AG09309 (cell line): Measurements from ENCODE around the gene NEK7.
"Not testable (repeated sequence)": the region's sequence is repeated elsewhere in the genome, so short reads cannot be mapped to it uniquely, and the experiment has no call there.

ENCODE experiments used
- DNase-seq: peaks from one replicate; pipeline ENCODE4 v3.0.0-alpha.2; 2010; ENCODE audit warnings: low read depth
- H3K4me3 ChIP-seq: 2 replicates; pipeline ENCODE4 v1.5.1; 2011; ENCODE audit warnings: mild to moderate bottlenecking, low read depth, low read length, moderate library complexity; ENCODE audit not compliant: control insufficient read depth
- TF ChIP-seq, protein P1 (sequence below): IDR thresholded peaks from 2 replicates; pipeline ENCODE4 v1.5.1; 2011; ENCODE audit warnings: mild to moderate bottlenecking, low read depth, low read length, inconsistent platforms; ENCODE audit not compliant: insufficient read depth, control insufficient read depth; ENCODE audit errors: missing control alignments

The NEK7 gene

GRCh38 chr1:198297281-198297680, 140.5 kb downstream of the NEK7 start:
- TF ChIP-seq, protein P1, sequence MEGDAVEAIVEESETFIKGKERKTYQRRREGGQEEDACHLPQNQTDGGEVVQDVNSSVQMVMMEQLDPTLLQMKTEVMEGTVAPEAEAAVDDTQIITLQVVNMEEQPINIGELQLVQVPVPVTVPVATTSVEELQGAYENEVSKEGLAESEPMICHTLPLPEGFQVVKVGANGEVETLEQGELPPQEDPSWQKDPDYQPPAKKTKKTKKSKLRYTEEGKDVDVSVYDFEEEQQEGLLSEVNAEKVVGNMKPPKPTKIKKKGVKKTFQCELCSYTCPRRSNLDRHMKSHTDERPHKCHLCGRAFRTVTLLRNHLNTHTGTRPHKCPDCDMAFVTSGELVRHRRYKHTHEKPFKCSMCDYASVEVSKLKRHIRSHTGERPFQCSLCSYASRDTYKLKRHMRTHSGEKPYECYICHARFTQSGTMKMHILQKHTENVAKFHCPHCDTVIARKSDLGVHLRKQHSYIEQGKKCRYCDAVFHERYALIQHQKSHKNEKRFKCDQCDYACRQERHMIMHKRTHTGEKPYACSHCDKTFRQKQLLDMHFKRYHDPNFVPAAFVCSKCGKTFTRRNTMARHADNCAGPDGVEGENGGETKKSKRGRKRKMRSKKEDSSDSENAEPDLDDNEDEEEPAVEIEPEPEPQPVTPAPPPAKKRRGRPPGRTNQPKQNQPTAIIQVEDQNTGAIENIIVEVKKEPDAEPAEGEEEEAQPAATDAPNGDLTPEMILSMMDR: no peak
- DNase-seq: no peak
- no peak overlapping the region for H3K4me3 ChIP-seq

- no peak overlapping the region for H3K4me3 ChIP-seq
- no peak for DNase-seq
These were observed 141.8 kb downstream of the NEK7 start for GRCh38 chr1:198298640-198299039.

DNA sequence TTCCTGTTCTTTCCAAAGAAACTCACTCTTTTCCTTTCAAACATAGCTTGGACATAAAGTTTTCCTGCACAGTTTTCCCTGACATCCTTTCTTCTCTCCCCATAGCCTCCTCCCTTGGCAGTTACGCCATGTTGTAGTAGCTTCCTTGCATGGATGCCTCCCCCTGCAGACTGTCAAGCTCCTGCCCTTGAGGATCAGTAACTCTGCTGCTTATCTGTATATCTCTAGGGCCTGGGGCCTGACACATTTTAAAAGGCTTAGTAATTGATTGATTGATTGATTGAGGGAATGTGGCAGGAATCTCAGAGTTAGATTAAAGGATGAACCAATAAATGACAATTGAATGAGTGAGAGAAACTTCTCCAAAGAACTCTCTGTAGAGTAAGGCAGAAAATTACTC, 143.7 kb downstream of the NEK7 start:
- TF ChIP-seq, protein P1: no peak
- DNase-seq: no peak
- H3K4me3 ChIP-seq: no peak overlapping the region

More at GRCh38 chr1:198298640-198299039, 141.8 kb downstream of the NEK7 start:
- TF ChIP-seq, protein P1: no peak

- TF ChIP-seq, protein P1: no peak
- H3K4me3 ChIP-seq: no peak overlapping the region
- DNase-seq: no peak
These were observed 147.6 kb downstream of the NEK7 start for GRCh38 chr1:198304431-198304830.

DNA sequence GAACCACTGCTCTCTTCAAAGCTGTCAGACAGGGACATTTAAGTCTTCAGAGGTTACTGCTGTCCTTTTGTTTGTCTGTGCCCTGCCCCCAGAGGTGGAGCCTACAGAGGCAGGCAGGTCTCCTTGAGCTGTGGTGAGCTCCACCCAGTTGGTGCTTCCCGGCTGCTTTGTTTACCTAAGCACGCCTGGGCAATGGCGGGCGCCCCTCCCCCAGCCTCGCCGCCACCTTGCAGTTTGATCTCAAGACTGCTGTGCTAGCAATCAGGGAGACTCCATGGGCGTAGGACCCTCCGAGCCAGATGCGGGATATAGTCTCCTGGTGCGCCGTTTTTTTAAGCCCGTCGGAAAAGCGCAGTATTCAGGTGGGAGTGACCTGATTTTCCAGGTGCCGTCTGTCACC, 158.0 kb downstream of the NEK7 start:
- not testable (repeated sequence) for DNase-seq, H3K4me3 ChIP-seq

DNA sequence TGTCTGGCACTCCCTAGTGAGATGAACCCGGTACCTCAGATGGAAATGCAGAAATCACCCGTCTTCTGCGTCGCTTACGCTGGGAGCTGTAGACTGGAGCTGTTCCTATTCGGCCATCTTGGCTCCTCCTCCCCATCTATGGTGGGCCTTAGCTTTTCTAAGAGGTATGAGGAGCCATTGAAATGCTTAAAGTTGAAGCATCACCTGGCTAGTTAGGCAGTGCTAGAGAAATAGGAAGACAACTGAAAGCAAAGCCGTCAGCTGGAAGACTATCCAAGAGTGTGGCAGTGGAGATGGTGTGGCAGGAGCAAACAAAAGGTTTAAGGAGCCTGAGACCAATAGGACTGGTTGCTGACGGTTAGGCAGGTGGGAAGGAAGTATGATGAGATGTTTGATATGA, 158.5 kb downstream of the NEK7 start:
- DNase-seq, H3K4me3 ChIP-seq: not testable (repeated sequence)

- no peak overlapping the region for H3K4me3 ChIP-seq
- DNase-seq: no peak
These were observed 159.8 kb downstream of the NEK7 start for GRCh38 chr1:198316546-198317100.

DNA sequence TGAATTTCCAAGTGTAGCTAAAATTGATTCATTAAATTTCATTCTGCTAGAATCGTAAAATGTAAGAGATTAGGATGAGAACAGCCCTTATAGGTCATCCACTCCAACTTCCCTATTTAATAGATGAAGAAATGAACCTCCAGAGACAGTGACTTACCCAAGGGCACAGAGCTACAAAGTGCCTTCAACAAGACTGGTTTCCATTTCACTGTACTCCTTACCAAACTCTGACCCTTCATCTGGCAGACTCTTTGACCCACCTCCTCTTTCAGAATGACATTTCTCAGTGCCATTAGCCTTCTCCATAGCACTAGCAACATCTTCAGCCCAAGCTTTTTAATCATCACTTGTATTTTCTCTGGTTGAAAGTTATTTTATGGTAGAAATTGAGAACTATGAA, 161.3 kb downstream of the NEK7 start:
- TF ChIP-seq, protein P1: no peak

More at GRCh38 chr1:198316546-198317100, 159.8 kb downstream of the NEK7 start:
- TF ChIP-seq, protein P1: no peak

More for the DNA sequence above, 161.3 kb downstream of the NEK7 start:
- DNase-seq: no peak
- no peak overlapping the region for H3K4me3 ChIP-seq
